ENCODE results near the gene TXLNG. TPM values are rescaled to one million over a fixed set of nuclear protein-coding genes. Genes with fewer than 3 reads are reported as not detected.
"Not testable (repeated sequence)": the region's sequence is repeated elsewhere in the genome, so short reads cannot be mapped to it uniquely, and the experiment has no call there.

Gene TXLNG
- total RNA-seq, 1 donor from 2014 or later = 12.3 TPM

DNA sequence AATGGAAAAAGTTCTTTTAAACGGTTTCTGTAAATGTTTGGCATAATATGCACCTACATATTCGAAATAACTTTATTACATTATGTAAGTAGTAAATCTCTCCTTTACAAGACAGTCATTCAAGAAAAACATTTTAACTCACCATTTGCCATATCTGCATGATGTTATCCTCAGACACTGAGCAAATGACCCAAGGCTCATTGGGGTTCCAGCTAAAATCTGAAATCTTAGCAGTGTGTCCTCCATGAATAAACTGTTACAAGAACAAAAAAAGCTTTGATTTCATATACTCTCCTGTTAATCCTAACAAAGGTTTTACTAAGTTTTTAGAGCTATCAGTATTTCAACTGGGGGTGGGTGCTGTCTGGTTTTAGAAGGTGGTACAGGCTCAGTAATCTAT, 59.4 kb downstream of the TXLNG start:
- no peak overlapping the region for H3K4me3 ChIP-seq (ENCODE audit: low read depth, low read length)
- no peak for DNase-seq (ENCODE audit: low read depth)
- TF ChIP-seq, protein P1, sequence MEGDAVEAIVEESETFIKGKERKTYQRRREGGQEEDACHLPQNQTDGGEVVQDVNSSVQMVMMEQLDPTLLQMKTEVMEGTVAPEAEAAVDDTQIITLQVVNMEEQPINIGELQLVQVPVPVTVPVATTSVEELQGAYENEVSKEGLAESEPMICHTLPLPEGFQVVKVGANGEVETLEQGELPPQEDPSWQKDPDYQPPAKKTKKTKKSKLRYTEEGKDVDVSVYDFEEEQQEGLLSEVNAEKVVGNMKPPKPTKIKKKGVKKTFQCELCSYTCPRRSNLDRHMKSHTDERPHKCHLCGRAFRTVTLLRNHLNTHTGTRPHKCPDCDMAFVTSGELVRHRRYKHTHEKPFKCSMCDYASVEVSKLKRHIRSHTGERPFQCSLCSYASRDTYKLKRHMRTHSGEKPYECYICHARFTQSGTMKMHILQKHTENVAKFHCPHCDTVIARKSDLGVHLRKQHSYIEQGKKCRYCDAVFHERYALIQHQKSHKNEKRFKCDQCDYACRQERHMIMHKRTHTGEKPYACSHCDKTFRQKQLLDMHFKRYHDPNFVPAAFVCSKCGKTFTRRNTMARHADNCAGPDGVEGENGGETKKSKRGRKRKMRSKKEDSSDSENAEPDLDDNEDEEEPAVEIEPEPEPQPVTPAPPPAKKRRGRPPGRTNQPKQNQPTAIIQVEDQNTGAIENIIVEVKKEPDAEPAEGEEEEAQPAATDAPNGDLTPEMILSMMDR (conservative IDR thresholded peaks at IDR 0.05; ENCODE audit: low read depth, low read length) = no peak

DNA sequence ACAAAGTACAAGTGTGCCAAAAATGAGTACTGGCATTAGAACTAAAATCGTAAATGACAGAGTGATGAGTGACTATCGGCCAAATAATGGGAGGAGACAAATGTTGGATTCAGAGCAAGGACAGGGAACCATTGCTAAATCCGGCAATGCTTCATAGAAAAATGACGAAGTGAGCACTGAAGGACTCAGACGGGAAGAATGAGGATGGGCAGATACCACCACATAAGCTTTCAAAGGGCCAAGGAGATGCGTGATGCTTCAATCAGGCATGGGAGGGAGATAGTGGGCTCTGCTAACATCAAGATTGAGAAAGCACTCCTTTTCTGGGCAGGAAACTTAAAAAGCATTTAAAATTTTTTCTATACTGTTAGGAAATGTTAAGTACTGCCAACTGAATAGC, 62.3 kb downstream of the TXLNG start:
- H3K4me3 ChIP-seq (ENCODE audit: low read depth, low read length) = no peak overlapping the region
- TF ChIP-seq, protein P1 (conservative IDR thresholded peaks at IDR 0.05; ENCODE audit: low read depth, low read length) = no peak
- no peak for DNase-seq (ENCODE audit: low read depth)

DNA sequence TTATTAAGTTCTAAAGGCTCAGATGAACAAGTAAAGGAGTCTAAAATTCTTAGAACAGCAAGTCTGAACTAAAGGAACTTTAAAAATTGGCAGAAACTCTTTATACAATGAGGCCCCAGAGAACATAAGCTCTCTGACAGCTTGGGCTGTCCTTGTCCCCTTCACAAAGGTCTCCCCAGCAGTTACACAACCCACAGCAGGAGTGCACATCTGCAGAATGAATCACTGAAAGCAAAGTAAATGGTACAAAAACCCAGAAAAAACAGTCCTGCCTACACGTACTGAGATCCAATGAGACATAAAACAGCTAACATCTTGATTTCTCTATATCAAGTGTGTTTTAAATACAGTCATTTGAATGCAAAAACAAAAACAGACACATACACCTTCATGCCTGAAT, 65.2 kb downstream of the TXLNG start:
- H3K4me3 ChIP-seq (ENCODE audit: low read depth, low read length) = no peak overlapping the region

DNA sequence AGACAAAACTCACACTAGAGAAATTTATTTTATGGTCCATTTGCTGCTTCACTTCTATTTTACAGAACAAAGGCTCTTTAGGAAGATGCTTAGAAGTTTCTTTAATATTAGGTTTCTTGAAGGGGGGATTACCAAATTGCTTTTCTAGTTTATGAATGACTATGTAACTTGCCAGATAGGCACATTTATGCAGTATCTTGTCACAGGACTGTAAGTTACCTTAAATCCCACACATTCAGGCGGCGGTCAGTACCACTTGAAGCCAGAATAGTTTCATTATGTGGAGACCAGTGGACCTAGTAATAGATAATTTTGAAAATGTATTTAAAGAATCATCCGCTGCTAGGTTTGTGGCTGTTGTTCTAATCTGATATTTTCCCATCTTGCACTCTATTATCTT, 65.6 kb downstream of the TXLNG start:
- no peak for DNase-seq (ENCODE audit: low read depth)
- TF ChIP-seq, protein P1 (conservative IDR thresholded peaks at IDR 0.05; ENCODE audit: low read depth, low read length) = no peak
- no peak overlapping the region for H3K4me3 ChIP-seq (ENCODE audit: low read depth, low read length)

More for the DNA sequence above, 65.2 kb downstream of the TXLNG start:
- TF ChIP-seq, protein P1 (conservative IDR thresholded peaks at IDR 0.05; ENCODE audit: low read depth, low read length) = no peak
- DNase-seq (ENCODE audit: low read depth) = no peak

DNA sequence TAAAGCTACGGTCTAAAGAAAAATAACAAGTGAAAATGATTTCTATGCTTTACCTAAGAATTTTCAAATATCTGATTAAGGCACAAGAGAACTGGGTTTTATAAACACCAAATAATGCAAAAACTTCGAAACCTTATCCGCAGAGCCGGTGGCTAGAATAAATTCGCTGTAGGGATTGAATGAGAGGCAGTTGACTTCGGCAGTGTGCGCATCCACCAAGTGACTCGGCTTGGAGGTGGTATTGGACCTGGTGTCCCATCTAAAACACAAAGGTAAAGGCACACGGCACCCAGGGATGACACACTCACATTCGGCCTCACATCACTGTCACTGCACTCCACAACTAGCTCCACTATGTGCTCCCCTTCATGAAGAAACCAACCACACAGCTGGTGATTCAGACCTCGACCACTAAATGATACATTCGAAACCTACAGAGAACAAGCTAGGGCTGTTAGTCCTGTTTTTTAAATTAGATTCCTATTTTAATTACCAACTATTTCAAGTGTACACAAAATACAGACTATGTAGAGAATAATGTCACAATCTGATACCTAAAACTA, 66.4 kb downstream of the TXLNG start:
- TF ChIP-seq, protein P1 (conservative IDR thresholded peaks at IDR 0.05; ENCODE audit: low read depth, low read length) = no peak
- no peak for DNase-seq (ENCODE audit: low read depth)
- H3K4me3 ChIP-seq (ENCODE audit: low read depth, low read length) = no peak overlapping the region

DNA sequence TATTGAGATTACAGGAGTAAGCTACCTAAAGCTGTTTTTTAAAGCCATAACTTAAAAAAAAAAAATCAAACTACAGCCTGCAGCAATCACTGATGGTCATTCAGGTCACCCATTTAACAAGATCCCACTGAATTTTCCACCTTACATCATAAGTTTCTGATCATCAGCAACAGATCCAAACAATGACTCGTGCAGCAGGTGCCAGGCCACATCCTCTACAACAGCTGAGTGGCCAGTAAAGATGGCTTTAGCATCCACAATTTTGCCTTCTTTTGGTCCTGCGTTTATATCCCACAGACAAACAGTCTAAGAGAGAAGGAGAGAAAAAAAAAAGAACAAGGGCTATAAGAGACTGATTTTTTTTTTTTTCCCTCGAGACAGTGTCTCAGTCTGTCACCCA, 67.3 kb downstream of the TXLNG start:
- H3K4me3 ChIP-seq (ENCODE audit: low read depth, low read length) = no peak overlapping the region
- TF ChIP-seq, protein P1 (conservative IDR thresholded peaks at IDR 0.05; ENCODE audit: low read depth, low read length) = no peak
- no peak for DNase-seq (ENCODE audit: low read depth)

DNA sequence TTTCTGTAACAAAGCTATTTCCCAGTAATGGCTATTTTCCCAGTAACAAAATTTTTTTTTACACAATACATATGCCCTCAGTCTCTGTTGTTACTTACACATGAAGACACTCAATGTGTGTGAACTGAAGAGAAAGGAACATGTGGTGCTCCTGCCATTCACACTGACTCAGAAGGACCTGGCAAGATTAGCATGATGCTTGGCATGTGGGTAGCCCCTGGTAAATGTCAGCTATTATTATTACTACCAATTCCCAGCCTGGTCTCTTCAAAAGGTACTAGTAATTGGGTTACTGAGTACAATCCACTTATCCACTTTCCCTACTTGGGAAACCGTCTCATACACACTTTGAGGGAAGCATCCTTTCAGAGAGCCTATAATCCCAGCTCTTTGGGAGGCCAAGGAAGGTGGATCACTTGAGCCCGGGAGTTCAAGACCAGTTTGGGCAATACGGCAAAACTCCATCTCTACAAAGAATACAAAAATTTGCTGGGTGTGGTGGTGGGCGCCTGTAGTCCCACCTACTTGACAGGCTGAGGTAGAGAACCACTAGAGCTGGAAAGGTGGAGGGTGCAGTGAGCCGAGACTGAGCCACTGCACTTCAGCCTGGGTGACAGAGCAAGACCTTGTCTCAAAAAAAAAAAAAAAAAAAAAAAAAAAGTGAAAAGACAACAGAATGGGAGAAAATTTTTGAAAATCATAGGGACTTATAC, 69.3 kb downstream of the TXLNG start:
- TF ChIP-seq, protein P1 (conservative IDR thresholded peaks at IDR 0.05; ENCODE audit: low read depth, low read length) = no peak
- DNase-seq (ENCODE audit: low read depth) = no peak
- H3K4me3 ChIP-seq (ENCODE audit: low read depth, low read length) = no peak overlapping the region

DNA sequence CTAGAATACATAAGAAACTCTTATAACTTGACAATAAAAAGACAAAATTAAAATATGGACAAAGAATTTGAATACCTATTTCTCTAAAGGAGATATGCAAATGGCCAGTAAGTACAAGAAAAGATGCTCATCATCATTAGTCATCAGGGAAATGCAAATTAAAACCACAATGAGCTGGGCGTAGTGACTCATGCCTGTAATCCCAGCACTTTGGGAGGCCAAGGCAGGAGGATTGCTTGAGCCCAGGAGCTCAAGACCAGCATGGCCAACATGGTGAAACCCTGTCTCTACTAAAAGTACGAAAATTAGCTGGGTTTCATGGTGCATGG, 69.8 kb downstream of the TXLNG start:
- not testable (repeated sequence) for DNase-seq (ENCODE audit: low read depth); H3K4me3 ChIP-seq (ENCODE audit: low read depth, low read length)

Data from epithelial cell of proximal tubule (primary cell).